GM23338 (cell line): ENCODE results near the gene PVALB. TPM values are rescaled to one million over a fixed set of nuclear protein-coding genes. Genes with fewer than 3 reads are reported as not detected.

Experiments used
- ATAC-seq: fragments of 200-7000 bp; cut with Tn5 transposase; 3 replicates; pipeline ENCODE4 v1.9.1; 2020
- DNase-seq: peaks from one replicate; pipeline ENCODE4 v3.0.0-alpha.2; 2015; ENCODE audit warnings: low spot score
- H2AFZ ChIP-seq: fragments of 200-600 bp; sonication (generic); 2 replicates; pipeline ENCODE4 v1.8.0; 2016; ENCODE audit warnings: antibody characterized with exemption, mild to moderate bottlenecking, moderate library complexity
- H3F3A ChIP-seq: fragments of 200-600 bp; sonication (generic); replicated peaks from 2 replicates; pipeline ENCODE4 v1.8.0; 2017; ENCODE audit warnings: antibody characterized with exemption, mixed run types, low read depth
- H3K27ac ChIP-seq: fragments of 200-600 bp; sonication (generic); 2 replicates; pipeline ENCODE4 v1.6.1; 2016; ENCODE audit warnings: low read depth
- H3K27me3 ChIP-seq: fragments of 200-600 bp; sonication (generic); 2 replicates; pipeline ENCODE4 v1.8.0; 2016; ENCODE audit warnings: mild to moderate bottlenecking, mixed run types, moderate library complexity; ENCODE audit not compliant: insufficient read depth
- H3K36me3 ChIP-seq: fragments of 200-600 bp; sonication (generic); 2 replicates; pipeline ENCODE4 v1.8.0; 2016; ENCODE audit warnings: mild to moderate bottlenecking; ENCODE audit not compliant: insufficient read depth
- H3K4me1 ChIP-seq: fragments of 200-600 bp; sonication (generic); 2 replicates; pipeline ENCODE4 v1.8.0; 2016; ENCODE audit warnings: mild to moderate bottlenecking, moderate library complexity; ENCODE audit not compliant: insufficient read depth
- H3K4me2 ChIP-seq: fragments of 200-600 bp; sonication (generic); 2 replicates; pipeline ENCODE4 v1.7.1; 2017; ENCODE audit warnings: mixed run types
- H3K4me3 ChIP-seq: fragments of 200-600 bp; sonication (generic); 2 replicates; pipeline ENCODE4 v1.6.1; 2016; ENCODE audit warnings: mixed run types
- H3K79me2 ChIP-seq: fragments of 200-600 bp; sonication (generic); replicated peaks from 2 replicates; pipeline ENCODE4 v1.8.0; 2017; ENCODE audit warnings: mild to moderate bottlenecking; ENCODE audit not compliant: insufficient read depth
- H3K9me2 ChIP-seq: fragments of 200-600 bp; sonication (generic); 2 replicates; pipeline ENCODE4 v1.8.0; 2017; ENCODE audit not compliant: insufficient read depth
- H4K20me1 ChIP-seq: fragments of 200-600 bp; sonication (generic); replicated peaks from 2 replicates; pipeline ENCODE4 v1.8.0; 2017; ENCODE audit warnings: mild to moderate bottlenecking; ENCODE audit not compliant: insufficient read depth
- H3K27ac Mint-ChIP-seq: 2 replicates; pipeline ENCODE4 v1.8.0; 2020; ENCODE audit warnings: inconsistent platforms, mild to moderate bottlenecking, moderate library complexity, mixed read lengths
- H3K27me3 Mint-ChIP-seq: 3 replicates; pipeline ENCODE4 v1.8.0; 2022; ENCODE audit warnings: low read depth, mild to moderate bottlenecking, moderate library complexity, mixed read lengths, inconsistent platforms; ENCODE audit not compliant: insufficient read depth, poor library complexity
- H3K36me3 Mint-ChIP-seq: 3 replicates; pipeline ENCODE4 v1.8.0; 2021; ENCODE audit warnings: low read depth, mild to moderate bottlenecking, inconsistent platforms, moderate library complexity, mixed read lengths
- H3K4me1 Mint-ChIP-seq: 3 replicates; pipeline ENCODE4 v1.8.0; 2020; ENCODE audit warnings: mild to moderate bottlenecking, inconsistent platforms, mixed read lengths
- H3K4me3 Mint-ChIP-seq: 3 replicates; pipeline ENCODE4 v1.8.0; 2021; ENCODE audit warnings: moderate library complexity, mild to moderate bottlenecking, inconsistent platforms, mixed read lengths
- H3K9me3 Mint-ChIP-seq: 3 replicates; pipeline ENCODE4 v1.8.0; 2020; ENCODE audit warnings: moderate library complexity, mild to moderate bottlenecking, inconsistent platforms, mixed read lengths
- CTCF ChIP-seq, 2 experiments: fragments of 200-600 bp in 1 of 2; sonication (generic) in 1 of 2; conservative IDR thresholded peaks; 2 replicates each; pipeline versions ENCODE4 v1.5.1 to v1.6.1; 2016 to 2017; ENCODE audit warnings: antibody characterized with exemption in 2 of 2, low read depth in 2 of 2, mild to moderate bottlenecking in 2 of 2, moderate library complexity in 1 of 2
- NANOG ChIP-seq: IDR thresholded peaks from 2 replicates; pipeline ENCODE4 v1.6.1; 2016; ENCODE audit warnings: antibody characterized with exemption, borderline replicate concordance
- POLR2AphosphoS5 ChIP-seq: IDR thresholded peaks from 2 replicates; pipeline ENCODE4 v1.6.1; 2016; ENCODE audit warnings: antibody characterized with exemption, low read depth
- ZNF331 ChIP-seq: fragments of 250-450 bp; sonication (Bioruptor Pico); IDR thresholded peaks from 2 replicates; pipeline ENCODE4 v1.5.0; 2020; ENCODE audit warnings: low read depth, mild to moderate bottlenecking, moderate library complexity
- ZNF462 ChIP-seq: fragments of 250-450 bp; sonication (Bioruptor Pico); IDR thresholded peaks from 2 replicates; pipeline ENCODE4 v1.5.0; 2020; ENCODE audit warnings: mild to moderate bottlenecking, moderate library complexity
- polyA plus RNA-seq: library from polyadenylated mRNA; unstranded; fragments of >200 nt; fragmentation: Nextera tagmentation; extraction: Ambion mirVana; gene quantifications from 2 replicates; pipeline ENCODE4 v1.2.1, GENCODE V29; 2016
- total RNA-seq: library from RNA; depleted of rRNA; stranded (reverse); fragments of >200 nt; shearing (Covaris generic); gene quantifications from 2 replicates; pipeline ENCODE4 v1.2.3, GENCODE V29; 2014

PVALB gene
- total and polyA plus RNA-seq, 2 experiments from 2014 or later: 7.9 TPM; not detected in 1

- Mint-ChIP-seq H3K4me3 (no peak overlapping the region), H3K9me3 (peaks cover 26% of the 10 kb centered on the region), H3K27ac (no peak overlapping the region), H3K36me3 (peaks cover 21% of the 10 kb centered on the region), H3K27me3 (peaks cover 25% of the 10 kb centered on the region), H3K4me1 (peaks cover 25% of the 10 kb centered on the region)
- Histone ChIP-seq H3K4me3 (no peak overlapping the region), H3K79me2 (peaks cover 3% of the 10 kb centered on the region; the same call in 1 of the 2 replicates), H3K27me3 (peaks cover 8% of the 10 kb centered on the region), H3K36me3 (no peaks in the 10 kb centered on the region), H3K27ac (no peak overlapping the region), H2AFZ (no peak overlapping the region), H3K4me1 (peaks cover 7% of the 10 kb centered on the region), H3K9me2 (no peaks in the 10 kb centered on the region), H3F3A (no peaks in the 10 kb centered on the region), H3K4me2 (no peak overlapping the region), H4K20me1 (no peaks in the 10 kb centered on the region)
- ATAC-seq (no peak), DNase-seq (peak; percentile 48)
- TF ChIP-seq NANOG (no peak), ZNF331 (no peak), ZNF462 (no peak), CTCF (conservative IDR thresholded peaks at IDR 0.05; ENCODE audit: low read depth in 2 of 2) (peak; percentile 58 to 59)
Observed at GRCh38 chr22:36773935-36774334, 42.9 kb downstream of the PVALB start.

- H3K4me1 ChIP-seq: peaks cover 7% of the 10 kb centered on the region
- peaks cover 6% of the 10 kb centered on the region for H3K27me3 ChIP-seq
- peaks cover 9% of the 10 kb centered on the region for H3K36me3 Mint-ChIP-seq
- H3K27ac ChIP-seq: no peak overlapping the region
- H3F3A ChIP-seq: no peaks in the 10 kb centered on the region
- no peaks in the 10 kb centered on the region for H4K20me1 ChIP-seq
- H3K9me2 ChIP-seq: no peaks in the 10 kb centered on the region
- H2AFZ ChIP-seq: no peak overlapping the region
- peaks cover 19% of the 10 kb centered on the region for H3K27me3 Mint-ChIP-seq
- H3K4me3 ChIP-seq: no peak overlapping the region
- DNase-seq: no peak
- H3K4me1 Mint-ChIP-seq: peaks cover 25% of the 10 kb centered on the region
- no peak for ATAC-seq
- H3K79me2 ChIP-seq: peaks cover 3% of the 10 kb centered on the region; the same call in 1 of the 2 replicates
- H3K27ac Mint-ChIP-seq: no peak overlapping the region
- no peaks in the 10 kb centered on the region for H3K36me3 ChIP-seq
- H3K4me2 ChIP-seq: no peak overlapping the region
- peaks cover 11% of the 10 kb centered on the region for H3K9me3 Mint-ChIP-seq
- no peak overlapping the region for H3K4me3 Mint-ChIP-seq
- TF ChIP-seq ZNF462: no peak
- TF ChIP-seq POLR2AphosphoS5: no peak
Observed at GRCh38 chr22:36772451-36772850, 44.4 kb downstream of the PVALB start.
